Glutamatergic neuron (in vitro differentiated cells): ENCODE results near the gene GSTM4. TPM values are rescaled to one million over a fixed set of nuclear protein-coding genes. Genes with fewer than 3 reads are reported as not detected.
A peak's percentile ranks its signal among the peaks of the same experiment; 100 is the strongest.

Experiments used
- DNase-seq: peaks from one replicate; pipeline ENCODE4 v3.0.0; 2022
- H3K27ac Mint-ChIP-seq: one replicate; pipeline ENCODE4 v1.8.0; 2020; ENCODE audit warnings: mild to moderate bottlenecking, mixed read lengths, inconsistent platforms; ENCODE audit not compliant: unreplicated experiment
- H3K27me3 Mint-ChIP-seq: one replicate; pipeline ENCODE4 v1.8.0; 2020; ENCODE audit warnings: mild to moderate bottlenecking, moderate library complexity, mixed read lengths, inconsistent platforms; ENCODE audit not compliant: unreplicated experiment
- H3K36me3 Mint-ChIP-seq: one replicate; pipeline ENCODE4 v1.8.0; 2020; ENCODE audit warnings: mild to moderate bottlenecking, mixed read lengths, inconsistent platforms; ENCODE audit not compliant: unreplicated experiment
- H3K4me1 Mint-ChIP-seq: one replicate; pipeline ENCODE4 v1.8.0; 2020; ENCODE audit warnings: mild to moderate bottlenecking, low read depth, mixed read lengths, inconsistent platforms; ENCODE audit not compliant: unreplicated experiment
- H3K4me3 Mint-ChIP-seq: one replicate; pipeline ENCODE4 v1.8.0; 2020; ENCODE audit warnings: mild to moderate bottlenecking, mixed read lengths, inconsistent platforms; ENCODE audit not compliant: unreplicated experiment
- H3K9me3 Mint-ChIP-seq: one replicate; pipeline ENCODE4 v1.8.0; 2020; ENCODE audit warnings: mild to moderate bottlenecking, moderate library complexity, mixed read lengths, inconsistent platforms; ENCODE audit not compliant: unreplicated experiment
- CTCF ChIP-seq: fragments of 200-600 bp; sonication (generic); IDR thresholded peaks from one replicate; pipeline ENCODE4 v1.5.0; 2021; ENCODE audit not compliant: partially characterized antibody, unreplicated experiment
- total RNA-seq: library from RNA; stranded (reverse); fragmentation: NEBNext Ultra II Directional; extraction: Animal tissue kit (Norgen Biotek cat#: 25700); gene quantifications from one replicate; pipeline ENCODE4 v1.2.1, GENCODE V29; 2021; ENCODE audit not compliant: unreplicated experiment

The GSTM4 gene
- total RNA-seq, 1 donor from 2014 or later = 12.3 TPM

- Mint-ChIP-seq H3K27ac (no peak overlapping the region), H3K4me3 (no peak overlapping the region), H3K36me3 (no peaks in the 10 kb centered on the region), H3K4me1 (peaks cover 18% of the 10 kb centered on the region), H3K27me3 (peaks cover 10% of the 10 kb centered on the region), H3K9me3 (peaks cover 8% of the 10 kb centered on the region)
- TF ChIP-seq CTCF = no peak
- no peak for DNase-seq
Observed at GRCh38 chr1:109627692-109628399, 28.1 kb upstream of the GSTM4 start.

GRCh38 chr1:109628540-109629321 is 27.2 kb upstream of the GSTM4 start:
- Mint-ChIP-seq H3K4me3 (no peak overlapping the region), H3K27ac (no peak overlapping the region), H3K36me3 (no peaks in the 10 kb centered on the region)

GRCh38 chr1:109629372-109630030 is 26.4 kb upstream of the GSTM4 start:
- H3K27ac Mint-ChIP-seq = no peak overlapping the region
- H3K4me1 Mint-ChIP-seq = peaks cover 18% of the 10 kb centered on the region
- no peak overlapping the region for H3K4me3 Mint-ChIP-seq
- no peak for TF ChIP-seq CTCF
- peaks cover 8% of the 10 kb centered on the region for H3K9me3 Mint-ChIP-seq
- no peak for DNase-seq
- no peaks in the 10 kb centered on the region for H3K36me3 Mint-ChIP-seq
- peaks cover 10% of the 10 kb centered on the region for H3K27me3 Mint-ChIP-seq

More at GRCh38 chr1:109628540-109629321, 27.2 kb upstream of the GSTM4 start:
- DNase-seq = no peak
- peaks cover 8% of the 10 kb centered on the region for H3K9me3 Mint-ChIP-seq
- peaks cover 10% of the 10 kb centered on the region for H3K27me3 Mint-ChIP-seq
- no peak for TF ChIP-seq CTCF
- peaks cover 18% of the 10 kb centered on the region for H3K4me1 Mint-ChIP-seq

GRCh38 chr1:109630081-109630897 is 25.6 kb upstream of the GSTM4 start:
- Mint-ChIP-seq H3K9me3 (peaks cover 8% of the 10 kb centered on the region), H3K27me3 (peaks cover 9% of the 10 kb centered on the region), H3K27ac (no peak overlapping the region), H3K36me3 (no peaks in the 10 kb centered on the region), H3K4me3 (no peak overlapping the region), H3K4me1 (peaks cover 14% of the 10 kb centered on the region)
- peak; percentile 45 for TF ChIP-seq CTCF
- no peak for DNase-seq
